Fibroblast of lung (primary cell): ENCODE data around the gene FSTL3. TPM values are rescaled to one million over a fixed set of nuclear protein-coding genes. Genes with fewer than 3 reads are reported as not detected.

Experiments
- DNase-seq, 2 donors: peaks; one replicate each; pipeline versions ENCODE4 v3.0.0 to v3.0.0-alpha.2; 2010; ENCODE audit warnings: low read depth in 2 of 2
- H2AFZ ChIP-seq: 2 replicates; pipeline ENCODE4 v1.5.1; 2012; ENCODE audit warnings: low read length, control low read depth, inconsistent platforms
- H3K27ac ChIP-seq: 2 replicates; pipeline ENCODE4 v1.5.1; 2011; ENCODE audit warnings: low read length, control low read depth; ENCODE audit not compliant: insufficient read depth
- H3K27me3 ChIP-seq: 2 replicates; pipeline ENCODE4 v1.5.1; 2011; ENCODE audit warnings: mild to moderate bottlenecking, low read length; ENCODE audit not compliant: control insufficient read depth, insufficient read depth
- H3K36me3 ChIP-seq: 2 replicates; pipeline ENCODE4 v1.5.1; 2011; ENCODE audit warnings: low read length; ENCODE audit not compliant: control insufficient read depth, insufficient read depth
- H3K4me1 ChIP-seq: 2 replicates; pipeline ENCODE4 v1.5.1; 2011; ENCODE audit warnings: low read length; ENCODE audit not compliant: control insufficient read depth, insufficient read depth; ENCODE audit errors: extremely low read depth
- H3K4me2 ChIP-seq: 2 replicates; pipeline ENCODE4 v1.5.1; 2011; ENCODE audit warnings: low read length, control low read depth; ENCODE audit not compliant: insufficient read depth; ENCODE audit errors: extremely low read depth
- H3K4me3 ChIP-seq, 4 experiments: fragments of 200-600 bp in 1 of 4; sonication (generic) in 1 of 4; replicated peaks in 1 of 4; 2 replicates each; pipeline ENCODE4 v1.5.1; 2011 to 2016; ENCODE audit warnings: low read length in 4 of 4, low read depth in 3 of 4, mild to moderate bottlenecking in 3 of 4, control low read depth in 2 of 4, inconsistent platforms in 1 of 4, mixed read lengths in 1 of 4; ENCODE audit not compliant: insufficient read depth in 1 of 4; ENCODE audit errors: control extremely low read depth in 1 of 4
- H3K79me2 ChIP-seq: 2 replicates; pipeline ENCODE4 v1.5.1; 2012; ENCODE audit warnings: mild to moderate bottlenecking, low read length, inconsistent platforms; ENCODE audit not compliant: control insufficient read depth, insufficient read depth
- H3K9ac ChIP-seq: 2 replicates; pipeline ENCODE4 v1.5.1; 2011; ENCODE audit warnings: mild to moderate bottlenecking, low read length, control low read depth; ENCODE audit not compliant: insufficient read depth
- H3K9me3 ChIP-seq: 2 replicates; pipeline ENCODE4 v1.5.1; 2012; ENCODE audit warnings: low read depth, low read length; ENCODE audit not compliant: control insufficient read depth, insufficient read depth
- H4K20me1 ChIP-seq: 2 replicates; pipeline ENCODE4 v1.5.1; 2011; ENCODE audit warnings: low read length; ENCODE audit not compliant: control insufficient read depth, insufficient read depth; ENCODE audit errors: extremely low read depth
- EZH2 ChIP-seq: IDR thresholded peaks from 2 replicates; pipeline ENCODE4 v1.5.1; 2012; ENCODE audit warnings: low read length, control low read depth, mild to moderate bottlenecking; ENCODE audit errors: missing control alignments
- polyA plus RNA-seq, 2 donors: library from polyadenylated mRNA; depleted of rRNA in 1 of 2; stranded (reverse) in 1 of 2; unstranded in 1 of 2; fragments of >200 nt; gene quantifications; 2 replicates each; pipeline ENCODE4 v1.2.1, GENCODE V29; 2011 to 2012; ENCODE audit warnings: missing spikeins in 1 of 2
- total RNA-seq: library from RNA; depleted of rRNA; stranded (reverse); fragments of >200 nt; gene quantifications from 2 replicates; pipeline ENCODE4 v1.2.1, GENCODE V29; 2014
- TF ChIP-seq, protein P1 (sequence below), 2 donors: IDR thresholded peaks in 1 of 2; conservative IDR thresholded peaks in 1 of 2; 1 replicate in 1 of 2; 2 replicates in 1 of 2; pipeline ENCODE4 v1.5.1; 2011 to 2012; ENCODE audit warnings: low read length in 2 of 2, control low read depth in 1 of 2, inconsistent platforms in 1 of 2, low read depth in 1 of 2, mild to moderate bottlenecking in 1 of 2

Gene FSTL3
- total and polyA plus RNA-seq, 2 donors (not counting 1 experiment from before 2014, with no cell fraction given), result 18.6 to 26.8 TPM

- no peak overlapping the region for H3K27ac ChIP-seq
- H4K20me1 ChIP-seq, result no peaks in the 10 kb centered on the region
- no peaks in the 10 kb centered on the region for H3K27me3 ChIP-seq
- no peak for DNase-seq
- TF ChIP-seq EZH2, result no peak
- TF ChIP-seq, protein P1, sequence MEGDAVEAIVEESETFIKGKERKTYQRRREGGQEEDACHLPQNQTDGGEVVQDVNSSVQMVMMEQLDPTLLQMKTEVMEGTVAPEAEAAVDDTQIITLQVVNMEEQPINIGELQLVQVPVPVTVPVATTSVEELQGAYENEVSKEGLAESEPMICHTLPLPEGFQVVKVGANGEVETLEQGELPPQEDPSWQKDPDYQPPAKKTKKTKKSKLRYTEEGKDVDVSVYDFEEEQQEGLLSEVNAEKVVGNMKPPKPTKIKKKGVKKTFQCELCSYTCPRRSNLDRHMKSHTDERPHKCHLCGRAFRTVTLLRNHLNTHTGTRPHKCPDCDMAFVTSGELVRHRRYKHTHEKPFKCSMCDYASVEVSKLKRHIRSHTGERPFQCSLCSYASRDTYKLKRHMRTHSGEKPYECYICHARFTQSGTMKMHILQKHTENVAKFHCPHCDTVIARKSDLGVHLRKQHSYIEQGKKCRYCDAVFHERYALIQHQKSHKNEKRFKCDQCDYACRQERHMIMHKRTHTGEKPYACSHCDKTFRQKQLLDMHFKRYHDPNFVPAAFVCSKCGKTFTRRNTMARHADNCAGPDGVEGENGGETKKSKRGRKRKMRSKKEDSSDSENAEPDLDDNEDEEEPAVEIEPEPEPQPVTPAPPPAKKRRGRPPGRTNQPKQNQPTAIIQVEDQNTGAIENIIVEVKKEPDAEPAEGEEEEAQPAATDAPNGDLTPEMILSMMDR (conservative IDR thresholded peaks at IDR 0.05 in 1 of 2, IDR thresholded peaks at IDR 0.05 in 1 of 2; ENCODE audit: low read depth in 1 of 2, low read length in 2 of 2), result no peak
- H3K4me2 ChIP-seq, result no peak overlapping the region
- no peak overlapping the region for H2AFZ ChIP-seq
- peaks cover 25% of the 10 kb centered on the region for H3K36me3 ChIP-seq
- H3K79me2 ChIP-seq, result peaks cover 46% of the 10 kb centered on the region
- H3K9ac ChIP-seq, result no peak overlapping the region
- no peaks in the 10 kb centered on the region for H3K4me1 ChIP-seq
- H3K4me3 ChIP-seq, result no peak overlapping the region
- H3K9me3 ChIP-seq, result no peaks in the 10 kb centered on the region
These were observed 24.9 kb upstream of the FSTL3 start for GRCh38 chr19:651114-651818.

- Histone ChIP-seq H2AFZ (no peak overlapping the region), H4K20me1 (no peaks in the 10 kb centered on the region), H3K36me3 (peaks cover 21% of the 10 kb centered on the region), H3K27ac (no peak overlapping the region), H3K9me3 (no peaks in the 10 kb centered on the region), H3K4me3 (no peak overlapping the region), H3K9ac (no peak overlapping the region), H3K79me2 (peaks cover 54% of the 10 kb centered on the region), H3K27me3 (no peaks in the 10 kb centered on the region), H3K4me2 (no peak overlapping the region), H3K4me1 (no peaks in the 10 kb centered on the region)
- no peak for DNase-seq
- TF ChIP-seq, protein P1 (conservative IDR thresholded peaks at IDR 0.05 in 1 of 2, IDR thresholded peaks at IDR 0.05 in 1 of 2; ENCODE audit: low read depth in 1 of 2, low read length in 2 of 2), result no peak
- no peak for TF ChIP-seq EZH2
These were observed 24.2 kb upstream of the FSTL3 start for GRCh38 chr19:651991-652390.

DNA sequence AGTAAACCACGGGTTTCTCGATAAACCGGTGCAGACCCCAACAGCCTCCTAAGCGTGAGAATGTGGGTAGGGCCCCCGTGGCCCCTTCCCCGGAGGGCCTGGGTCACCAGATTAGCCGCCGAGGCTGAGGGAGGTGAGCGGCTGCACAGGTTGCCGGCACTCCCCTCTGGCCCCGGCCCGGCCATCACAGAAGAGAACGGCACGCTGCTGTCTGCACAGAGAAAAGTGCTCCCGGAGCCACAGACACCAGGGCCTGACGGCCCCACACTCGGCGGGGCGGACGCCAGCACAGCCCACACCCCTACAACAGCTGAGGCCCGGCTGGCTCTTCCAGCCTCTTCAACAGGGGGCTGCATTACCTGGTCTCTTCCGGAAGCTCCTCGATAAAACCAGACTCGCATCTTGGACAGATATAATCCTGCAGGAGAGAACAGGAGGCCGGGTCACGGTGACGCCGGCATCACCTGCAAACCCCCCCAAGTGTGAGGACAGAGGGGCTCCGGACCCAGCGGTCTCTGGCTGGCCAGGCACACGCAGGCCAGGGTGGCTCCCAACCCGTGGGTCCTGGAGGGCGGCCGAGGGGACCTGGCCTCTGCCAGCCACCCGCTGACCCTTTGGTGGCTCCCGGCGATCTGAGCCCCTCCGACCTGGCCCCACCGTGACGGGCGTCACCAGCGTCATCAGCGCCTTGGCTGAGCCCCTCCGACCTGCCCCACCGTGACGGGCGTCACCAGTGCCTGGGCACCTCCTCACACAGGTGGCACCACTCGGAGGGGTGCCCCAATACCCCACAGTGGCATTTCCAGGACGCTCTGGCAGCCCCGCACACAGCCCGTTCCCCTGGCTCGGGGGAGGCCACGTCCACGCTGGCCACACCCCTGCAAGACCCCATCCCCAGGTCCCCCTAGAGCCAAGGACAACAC, 23.5 kb upstream of the FSTL3 start:
- no peak overlapping the region for H3K27ac ChIP-seq
- H3K4me1 ChIP-seq, result no peaks in the 10 kb centered on the region
- H4K20me1 ChIP-seq, result no peaks in the 10 kb centered on the region
- TF ChIP-seq, protein P1 (conservative IDR thresholded peaks at IDR 0.05 in 1 of 2, IDR thresholded peaks at IDR 0.05 in 1 of 2; ENCODE audit: low read depth in 1 of 2, low read length in 2 of 2), result no peak
- TF ChIP-seq EZH2, result no peak
- peaks cover 61% of the 10 kb centered on the region for H3K79me2 ChIP-seq
- H3K36me3 ChIP-seq, result peaks cover 21% of the 10 kb centered on the region
- H3K4me3 ChIP-seq, result no peak overlapping the region
- H3K27me3 ChIP-seq, result no peaks in the 10 kb centered on the region
- H3K4me2 ChIP-seq, result no peak overlapping the region
- H3K9me3 ChIP-seq, result no peaks in the 10 kb centered on the region
- H2AFZ ChIP-seq, result no peak overlapping the region
- DNase-seq, result no peak
- no peak overlapping the region for H3K9ac ChIP-seq
